Fibroblast of villous mesenchyme (primary cell): ENCODE data around the gene NUP62CL. TPM values are rescaled to one million over a fixed set of nuclear protein-coding genes. Genes with fewer than 3 reads are reported as not detected.

Source experiments
- DNase-seq: peaks from one replicate; pipeline ENCODE4 v3.0.0-alpha.2; 2010; ENCODE audit warnings: low read depth
- H3K4me3 ChIP-seq: 2 replicates; pipeline ENCODE4 v1.5.1; 2011; ENCODE audit warnings: low read depth, mild to moderate bottlenecking, low read length
- small RNA-seq: library from RNA; depleted of rRNA; stranded (forward); fragments of <200 nt; gene quantifications from one replicate; pipeline ENCODE3, GENCODE V24; 2012
- total RNA-seq: library from RNA; depleted of rRNA; stranded (reverse); fragments of >200 nt; gene quantifications from 2 replicates; pipeline ENCODE4 v1.2.3, GENCODE V29; 2012
- TF ChIP-seq, protein P1 (sequence below): IDR thresholded peaks from 2 replicates; pipeline ENCODE4 v1.5.1; 2012; ENCODE audit warnings: low read depth, mild to moderate bottlenecking, low read length; ENCODE audit not compliant: insufficient read depth

The NUP62CL gene
- total RNA-seq, 1 donor = not detected

DNA sequence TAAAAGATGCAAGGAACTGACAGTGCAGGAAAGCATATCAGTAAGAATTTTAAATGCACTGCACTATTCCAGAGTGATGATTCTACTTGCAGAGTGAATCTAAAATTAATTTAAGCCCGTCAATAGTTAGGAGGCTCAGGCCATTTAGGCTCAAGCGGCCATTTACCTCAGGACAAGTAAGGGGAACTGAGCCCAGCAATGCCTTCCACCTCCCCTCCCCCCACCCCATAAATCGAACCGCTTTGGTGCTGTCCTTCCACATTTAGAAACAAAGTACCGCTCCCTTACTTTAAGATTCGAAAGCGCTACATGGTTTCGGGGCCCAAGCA, 88.3 kb downstream of the NUP62CL start:
- peak overlapping the region; percentile 72 for H3K4me3 ChIP-seq
- peak; percentile 8 for DNase-seq

DNA sequence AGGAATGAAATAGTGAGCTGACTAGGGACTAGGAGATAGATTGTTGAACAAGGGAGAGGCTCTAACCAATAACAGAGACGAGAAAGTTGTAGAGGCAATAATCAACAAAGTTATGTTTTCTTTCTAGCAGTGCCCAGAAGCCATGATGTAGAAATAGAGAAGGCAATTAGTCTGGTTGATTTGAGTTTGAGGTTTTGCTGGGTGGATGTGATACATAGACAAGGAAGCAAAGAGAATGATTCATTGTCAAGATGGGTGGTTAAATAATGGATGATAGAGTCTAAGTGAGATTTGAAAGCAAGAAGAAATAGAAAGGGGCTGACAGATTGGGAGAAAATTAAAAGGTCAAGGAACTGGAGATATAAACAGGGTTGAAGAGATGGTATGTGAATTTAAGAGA, 98.8 kb downstream of the NUP62CL start:
- DNase-seq = no peak
- H3K4me3 ChIP-seq = no peak overlapping the region
- TF ChIP-seq, protein P1, sequence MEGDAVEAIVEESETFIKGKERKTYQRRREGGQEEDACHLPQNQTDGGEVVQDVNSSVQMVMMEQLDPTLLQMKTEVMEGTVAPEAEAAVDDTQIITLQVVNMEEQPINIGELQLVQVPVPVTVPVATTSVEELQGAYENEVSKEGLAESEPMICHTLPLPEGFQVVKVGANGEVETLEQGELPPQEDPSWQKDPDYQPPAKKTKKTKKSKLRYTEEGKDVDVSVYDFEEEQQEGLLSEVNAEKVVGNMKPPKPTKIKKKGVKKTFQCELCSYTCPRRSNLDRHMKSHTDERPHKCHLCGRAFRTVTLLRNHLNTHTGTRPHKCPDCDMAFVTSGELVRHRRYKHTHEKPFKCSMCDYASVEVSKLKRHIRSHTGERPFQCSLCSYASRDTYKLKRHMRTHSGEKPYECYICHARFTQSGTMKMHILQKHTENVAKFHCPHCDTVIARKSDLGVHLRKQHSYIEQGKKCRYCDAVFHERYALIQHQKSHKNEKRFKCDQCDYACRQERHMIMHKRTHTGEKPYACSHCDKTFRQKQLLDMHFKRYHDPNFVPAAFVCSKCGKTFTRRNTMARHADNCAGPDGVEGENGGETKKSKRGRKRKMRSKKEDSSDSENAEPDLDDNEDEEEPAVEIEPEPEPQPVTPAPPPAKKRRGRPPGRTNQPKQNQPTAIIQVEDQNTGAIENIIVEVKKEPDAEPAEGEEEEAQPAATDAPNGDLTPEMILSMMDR = no peak

More for the DNA sequence above, 88.3 kb downstream of the NUP62CL start:
- TF ChIP-seq, protein P1 = no peak

DNA sequence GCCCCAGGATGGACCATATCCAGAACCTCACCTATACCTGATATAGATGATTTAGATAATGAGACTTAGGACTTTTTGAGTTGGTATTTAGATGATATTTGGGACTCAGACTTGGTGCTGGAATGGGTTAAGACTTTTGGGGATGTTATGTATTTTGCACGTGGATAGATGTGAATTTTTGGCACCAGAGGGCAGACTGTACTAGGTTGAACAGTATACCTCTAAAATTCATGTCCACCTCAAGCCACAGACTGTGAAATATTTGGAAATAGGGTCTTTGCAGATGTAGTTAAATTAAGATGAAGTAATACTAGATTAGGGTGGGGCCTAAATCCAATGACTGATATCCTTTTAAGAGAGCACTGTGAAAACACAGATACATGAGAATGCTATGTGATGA, 103.3 kb downstream of the NUP62CL start:
- TF ChIP-seq, protein P1 = peak; percentile 12
- DNase-seq = peak; percentile 2
- H3K4me3 ChIP-seq = no peak overlapping the region

DNA sequence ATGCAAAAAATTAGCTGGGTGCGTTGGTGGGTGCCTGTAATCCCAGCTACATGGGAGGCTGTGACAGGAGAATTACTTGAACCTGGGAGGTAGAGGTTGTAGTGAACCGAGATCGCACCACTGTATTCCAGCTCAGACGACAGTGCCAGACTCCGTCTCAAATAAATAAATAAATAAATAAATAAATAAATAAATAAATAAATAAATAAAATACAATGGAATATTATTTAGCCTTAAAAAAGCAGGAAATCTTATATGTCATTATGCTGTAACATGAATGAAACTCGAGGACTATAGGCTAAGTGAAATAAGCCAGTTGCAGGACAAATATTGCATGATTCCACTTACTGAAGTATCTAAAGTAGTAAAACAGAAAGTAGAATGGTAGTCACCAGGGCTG, 130.1 kb downstream of the NUP62CL start:
- no peak for DNase-seq
- H3K4me3 ChIP-seq = no peak overlapping the region
- TF ChIP-seq, protein P1 = no peak

Small RNA genes lying within 50 kb of the gene (small RNA-seq; reads per million reads assigned to genes)
- gene RF00019 = not detected

Other genes with a start within 250 kb of the NUP62CL start
- 30.6 and 33.7 TPM in 2 replicates for gene MORC4, start 206.2 kb downstream of the NUP62CL start, total RNA-seq
- gene RBM41, start 87.6 kb downstream of the NUP62CL start, total RNA-seq = 13.2 and 14.7 TPM in 2 replicates
- not detected in 2 replicates for gene DNAAF6, start 178 bp upstream of the NUP62CL start, total RNA-seq
- gene FRMPD3, start 243.2 kb upstream of the NUP62CL start, total RNA-seq = under 0.01 TPM in 1 of 2 replicates, not detected in the other